NCI-H748 treated with DMSO at 0.1 percent for 48 hours (cell line): ENCODE results near the gene CNGB1.
"Not testable (repeated sequence)": the region's sequence is repeated elsewhere in the genome, so short reads cannot be mapped to it uniquely, and the experiment has no call there.

ENCODE experiments used
- DNase-seq: peaks from one replicate; lab custom pipeline; 2025; lab: John Stamatoyannopoulos, UW

The CNGB1 gene

DNA sequence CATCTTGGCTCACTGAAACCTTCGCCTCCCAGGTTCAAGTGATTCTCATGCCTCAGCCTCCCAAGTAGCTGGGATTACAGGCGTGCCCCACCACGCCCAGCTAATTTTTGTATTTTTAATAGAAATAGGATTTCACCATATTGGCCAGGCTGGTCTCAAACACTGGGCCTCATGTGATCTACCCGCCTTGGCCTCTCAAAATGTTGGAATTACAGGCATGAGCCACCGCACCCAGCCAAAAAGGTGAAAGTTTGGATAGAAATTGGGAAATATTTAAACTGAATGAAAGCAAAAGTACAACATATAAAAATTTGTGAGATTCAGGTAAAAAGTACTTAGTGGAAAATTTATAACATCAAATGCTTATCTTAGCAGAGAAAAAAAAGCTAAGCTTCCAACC, 115.7 kb downstream of the CNGB1 start:
- no peak for DNase-seq

DNA sequence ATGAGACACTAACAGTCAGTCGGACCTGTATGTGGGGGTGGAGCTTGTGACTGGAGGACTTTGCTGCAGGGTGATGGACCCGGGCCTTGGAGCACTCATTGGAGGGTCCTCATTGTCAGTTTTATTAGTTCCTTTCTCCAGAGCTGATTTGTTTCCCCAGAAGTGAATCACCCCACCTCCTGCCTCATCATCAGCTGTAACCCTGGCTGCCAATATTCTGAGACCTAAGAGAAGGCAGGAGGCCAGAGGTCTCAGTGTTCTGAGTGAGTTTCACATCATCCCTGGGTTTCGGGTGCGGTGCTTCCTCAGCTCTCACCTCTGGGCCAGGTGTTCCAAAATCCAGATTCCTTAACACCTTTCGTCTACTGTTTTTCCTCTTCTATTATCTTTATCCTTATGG, 118.7 kb downstream of the CNGB1 start:
- no peak for DNase-seq

DNA sequence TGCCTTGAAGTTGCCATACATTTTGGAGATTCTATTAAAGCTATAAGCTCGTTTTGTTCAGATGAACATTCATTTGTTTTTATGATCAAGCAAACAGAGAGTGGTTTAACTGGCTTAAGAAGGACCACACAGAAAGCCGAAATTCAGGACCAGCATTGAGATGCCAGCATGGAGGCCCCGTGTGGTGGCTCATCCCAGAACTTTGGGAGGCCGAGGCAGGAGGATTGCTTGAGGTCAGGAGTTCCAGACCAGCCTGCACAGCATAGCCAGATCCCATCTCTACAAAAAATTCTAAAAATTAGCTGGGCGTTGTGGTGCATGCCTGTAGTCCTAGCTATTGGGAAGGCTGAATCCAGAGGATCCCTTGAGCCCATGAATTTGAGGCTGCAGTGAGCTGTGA, 122.7 kb downstream of the CNGB1 start:
- no peak for DNase-seq

DNA sequence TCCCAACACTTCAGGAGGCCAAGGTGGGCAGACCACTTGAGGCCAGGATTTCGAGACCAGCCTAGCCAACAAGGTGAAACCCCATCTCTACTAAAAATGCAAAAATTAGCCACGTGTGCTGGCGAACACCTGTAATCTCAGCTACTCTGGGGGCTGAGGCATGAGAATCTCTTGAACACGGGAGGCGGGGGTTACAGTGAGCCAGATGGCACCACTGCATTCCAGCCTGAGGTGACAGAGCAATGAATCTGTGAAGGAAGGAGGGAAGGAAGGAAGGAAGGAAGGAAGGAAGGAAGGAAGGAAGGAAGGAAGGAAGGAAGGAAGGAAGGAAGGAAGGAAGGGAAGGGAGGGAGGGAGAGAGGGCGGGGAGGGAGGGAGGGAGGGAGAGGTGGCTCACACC, 124.0 kb downstream of the CNGB1 start:
- DNase-seq = not testable (repeated sequence)

DNA sequence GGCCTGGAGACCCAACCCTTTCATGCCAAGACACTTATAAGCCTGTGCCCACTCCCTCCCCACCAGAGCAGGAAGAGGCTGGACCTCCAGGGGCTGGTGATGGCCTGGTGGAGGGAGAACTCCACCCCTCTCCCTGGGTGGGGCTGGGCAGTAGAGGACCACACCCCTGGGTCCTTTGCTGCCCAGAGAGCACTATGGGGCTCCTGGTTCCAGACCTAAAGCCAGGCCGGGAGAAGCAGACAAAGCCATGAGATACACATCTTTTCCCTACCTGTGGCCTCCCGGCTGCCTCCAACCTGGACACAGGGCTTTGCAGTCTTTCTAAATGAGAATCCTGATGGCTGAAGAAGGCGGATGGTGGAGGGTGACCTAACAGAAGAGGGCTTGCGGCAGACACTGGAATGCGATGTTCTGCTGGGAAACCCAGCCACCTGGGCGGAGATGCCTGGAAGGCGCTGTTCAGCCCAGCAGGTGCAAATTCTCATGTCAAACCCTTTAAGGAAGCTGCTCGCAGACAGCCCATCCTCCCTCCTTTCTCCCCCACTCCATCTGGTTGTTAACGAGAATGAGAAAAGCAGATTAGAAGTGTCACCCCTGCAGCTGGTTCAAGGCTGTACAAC, 124.7 kb downstream of the CNGB1 start:
- DNase-seq = no peak

DNA sequence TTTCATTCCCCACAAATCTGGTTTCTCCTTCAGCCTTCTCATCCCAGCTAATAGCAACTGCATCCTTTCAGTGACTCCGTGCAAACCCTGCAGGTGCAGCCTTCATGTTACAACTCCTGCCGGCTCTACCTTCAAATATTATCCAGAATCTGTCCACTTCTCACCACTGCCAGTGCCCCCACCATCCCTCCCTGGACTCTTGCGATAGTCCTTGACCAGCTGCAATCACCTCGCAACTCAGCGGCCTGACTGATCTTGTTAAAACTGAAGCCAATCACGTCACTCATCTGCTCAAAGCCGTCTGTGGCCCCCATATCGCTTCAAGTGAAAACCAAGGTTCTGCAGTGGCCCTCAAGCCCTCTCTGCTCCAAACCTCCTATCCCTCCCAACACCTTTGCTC, 125.8 kb downstream of the CNGB1 start:
- DNase-seq = no peak

DNA sequence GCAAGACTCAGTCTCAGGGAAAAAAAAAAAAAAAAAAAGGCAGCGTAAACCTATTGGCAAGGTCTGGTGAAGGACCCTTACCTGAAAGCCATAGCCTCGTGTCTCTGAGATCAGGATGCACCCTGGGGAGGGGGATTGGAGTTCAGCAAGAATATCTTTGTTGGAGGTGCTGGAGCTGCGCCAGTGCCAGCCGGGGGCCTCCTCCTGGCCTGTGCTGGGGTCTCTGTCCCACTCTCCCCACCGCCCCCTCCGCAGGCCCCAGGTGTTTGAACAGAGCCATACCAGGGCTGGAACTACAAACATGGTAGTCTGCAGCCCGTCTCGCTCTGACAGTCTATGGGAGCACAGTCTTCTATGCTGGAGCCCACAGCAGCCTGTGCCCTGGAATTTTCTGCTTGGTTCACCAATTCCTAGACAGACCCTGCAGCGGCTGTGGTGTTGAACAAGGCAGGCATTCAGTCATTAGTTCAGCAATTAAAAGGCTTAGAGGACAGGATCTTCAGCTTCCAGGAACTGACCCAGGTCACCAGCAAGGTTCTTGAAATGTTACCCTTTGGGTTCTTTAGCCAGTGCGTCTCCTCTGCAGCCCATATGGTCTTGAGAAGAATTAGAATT, 126.4 kb downstream of the CNGB1 start:
- no peak for DNase-seq

DNA sequence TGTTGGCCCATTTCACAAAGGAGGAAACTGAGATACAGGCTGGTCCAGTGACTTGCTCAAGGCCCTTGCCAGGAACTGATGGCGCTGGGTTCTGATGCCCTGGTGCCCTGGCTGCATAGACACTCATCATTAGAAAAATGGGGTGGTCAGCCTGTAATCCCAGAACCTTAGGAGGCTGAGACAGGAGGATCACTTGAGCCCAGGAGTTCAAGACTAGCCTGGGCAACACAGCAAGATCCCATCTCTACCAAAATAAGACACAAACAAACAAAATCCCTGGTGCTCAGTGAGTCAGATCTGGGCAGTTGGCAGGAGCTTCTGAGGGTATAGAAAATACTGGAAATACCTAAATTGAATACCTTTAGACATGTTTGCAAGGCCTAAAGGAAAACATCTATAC, 127.5 kb downstream of the CNGB1 start:
- no peak for DNase-seq

DNA sequence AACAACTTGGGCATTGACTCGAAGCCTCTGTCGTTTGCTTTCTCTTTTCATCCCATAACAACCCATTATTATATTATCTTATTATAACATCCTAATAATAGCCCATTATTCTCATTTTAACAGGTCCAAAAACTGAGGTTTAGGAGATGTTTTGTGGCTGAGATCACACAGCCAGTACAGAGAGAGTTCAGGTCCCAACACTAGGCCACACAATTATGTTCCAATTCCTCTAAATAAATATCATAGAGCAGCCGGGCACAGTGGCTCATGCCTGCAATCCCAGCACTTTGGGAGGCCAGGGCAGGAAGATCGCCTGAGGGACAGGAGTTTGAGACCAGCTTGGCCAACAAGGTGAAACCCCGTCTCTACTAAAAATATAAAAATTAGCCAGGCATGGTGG, 128.3 kb downstream of the CNGB1 start:
- DNase-seq = no peak

DNA sequence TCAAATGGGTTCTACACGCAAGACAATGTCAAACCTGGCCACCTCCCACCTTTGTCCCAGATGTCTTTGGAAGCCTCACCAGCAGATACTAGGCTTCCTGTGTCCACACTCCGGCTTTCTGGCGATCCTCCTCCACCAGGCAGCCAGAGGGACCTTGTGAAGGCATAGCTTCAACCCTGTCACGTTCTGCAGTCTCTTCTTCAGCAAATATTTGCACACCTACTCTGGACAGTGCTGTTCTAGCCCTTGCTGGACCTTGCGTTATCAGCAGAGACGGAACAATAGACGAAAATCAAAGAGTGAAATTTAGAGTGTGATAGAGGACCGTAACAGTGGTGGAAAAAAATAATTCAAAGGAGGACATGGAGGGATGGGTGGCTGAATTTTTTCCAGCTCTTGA, 130.1 kb downstream of the CNGB1 start:
- DNase-seq = no peak

DNA sequence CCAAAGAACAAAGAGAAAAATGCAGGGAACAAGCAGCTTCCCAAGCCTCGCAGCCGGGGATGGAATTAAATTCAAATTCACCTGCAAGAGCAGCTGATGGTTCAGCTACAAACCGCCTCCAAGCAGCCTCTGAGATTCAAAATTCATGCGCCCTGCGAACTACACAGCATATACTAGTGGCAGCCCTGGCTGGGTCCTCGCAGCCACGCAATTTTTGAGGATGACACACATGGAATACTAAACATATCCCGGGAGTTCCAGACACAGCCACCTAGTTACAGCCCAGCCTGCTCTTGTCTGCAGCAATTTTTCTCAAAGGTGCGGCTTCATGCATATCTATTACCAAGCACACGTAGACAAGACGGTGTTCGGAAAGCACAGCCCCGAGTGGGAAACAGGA, 132.8 kb downstream of the CNGB1 start:
- DNase-seq = no peak

DNA sequence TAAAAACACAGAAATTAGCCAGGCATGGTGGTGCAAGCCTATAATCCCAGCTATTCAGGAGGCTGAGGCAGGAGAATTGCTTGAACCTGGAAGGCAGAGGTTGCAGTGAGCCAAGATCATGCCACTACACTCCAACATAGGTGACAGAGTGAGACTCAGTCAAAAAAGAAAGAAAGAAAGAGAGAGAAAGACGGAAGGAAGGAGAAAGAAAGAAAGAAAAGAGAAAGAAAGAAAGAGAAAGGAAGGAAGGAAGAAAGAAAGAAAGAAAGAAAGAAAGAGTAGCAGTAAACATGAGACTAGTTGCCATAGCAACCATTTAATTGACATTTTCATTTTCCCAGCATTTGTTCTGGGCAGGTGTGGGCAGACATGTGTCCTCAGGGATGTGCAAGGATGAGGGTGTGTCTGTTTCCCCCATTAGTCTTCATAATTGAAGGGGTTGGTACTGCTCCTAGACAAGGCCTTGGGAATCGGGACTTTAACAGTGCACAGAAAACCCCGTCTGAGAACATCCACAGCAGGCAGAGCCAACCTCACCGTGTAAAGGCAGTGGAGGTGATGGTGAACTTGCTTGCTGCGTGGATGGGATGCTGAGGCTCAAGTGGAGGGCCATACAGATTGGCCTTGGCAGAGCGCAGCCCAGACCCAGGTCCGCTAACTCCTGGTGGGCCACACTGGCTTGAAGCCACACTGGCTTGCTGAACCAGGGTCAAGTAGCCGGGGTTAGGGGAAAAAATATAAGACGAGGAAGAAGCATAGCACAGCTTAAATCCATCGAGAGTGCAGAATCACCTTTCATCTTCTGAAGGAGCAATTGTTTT, 133.4 kb downstream of the CNGB1 start:
- DNase-seq = peak; percentile 61

DNA sequence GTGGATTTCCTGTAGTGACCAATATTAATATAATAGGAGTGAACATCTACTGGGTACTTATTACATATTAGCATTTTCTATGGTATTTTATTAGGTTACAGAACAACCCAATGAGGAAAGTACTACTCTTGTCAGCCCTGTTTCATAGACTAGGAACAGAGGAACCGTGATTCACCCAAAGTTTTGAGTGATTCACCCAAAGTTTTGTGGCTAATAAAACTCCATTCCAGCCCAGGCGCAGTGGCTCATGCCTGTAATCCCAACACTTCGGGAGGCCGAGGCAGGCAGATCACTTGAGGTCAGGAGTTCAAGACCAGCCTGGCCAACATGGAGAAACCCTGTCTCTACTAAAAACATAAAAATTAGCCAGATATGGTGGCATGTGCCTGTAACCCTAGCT, 135.5 kb downstream of the CNGB1 start:
- DNase-seq = not testable (repeated sequence)

DNA sequence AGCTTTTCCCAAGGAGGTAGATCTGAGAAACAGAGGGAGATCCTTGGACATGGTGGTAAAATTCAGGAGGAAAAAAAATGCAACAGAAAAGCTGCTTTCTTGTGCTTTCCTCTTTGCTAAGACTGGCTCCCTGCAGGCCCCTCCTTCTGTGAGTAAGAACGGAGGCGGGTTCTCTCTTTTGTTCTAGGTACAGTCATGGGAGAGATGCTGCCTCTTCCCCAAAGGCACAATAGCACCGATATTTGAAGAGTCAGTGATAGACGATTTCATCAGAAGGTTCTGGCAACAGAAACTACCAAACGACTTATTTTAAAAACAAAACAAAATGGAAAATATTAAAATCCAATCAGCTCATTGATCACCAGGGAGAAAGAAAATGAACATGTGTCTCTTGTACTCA, 136.0 kb downstream of the CNGB1 start:
- no peak for DNase-seq
